Measurements from ENCODE around the gene CLCNKA.
"Not testable (repeated sequence)": the region's sequence is repeated elsewhere in the genome, so short reads cannot be mapped to it uniquely, and the experiment has no call there.

Gene CLCNKA

GRCh38 chr1:16046842-16047241 lies 25.0 kb downstream of the CLCNKA start:
- DNase-seq: no peak

DNA sequence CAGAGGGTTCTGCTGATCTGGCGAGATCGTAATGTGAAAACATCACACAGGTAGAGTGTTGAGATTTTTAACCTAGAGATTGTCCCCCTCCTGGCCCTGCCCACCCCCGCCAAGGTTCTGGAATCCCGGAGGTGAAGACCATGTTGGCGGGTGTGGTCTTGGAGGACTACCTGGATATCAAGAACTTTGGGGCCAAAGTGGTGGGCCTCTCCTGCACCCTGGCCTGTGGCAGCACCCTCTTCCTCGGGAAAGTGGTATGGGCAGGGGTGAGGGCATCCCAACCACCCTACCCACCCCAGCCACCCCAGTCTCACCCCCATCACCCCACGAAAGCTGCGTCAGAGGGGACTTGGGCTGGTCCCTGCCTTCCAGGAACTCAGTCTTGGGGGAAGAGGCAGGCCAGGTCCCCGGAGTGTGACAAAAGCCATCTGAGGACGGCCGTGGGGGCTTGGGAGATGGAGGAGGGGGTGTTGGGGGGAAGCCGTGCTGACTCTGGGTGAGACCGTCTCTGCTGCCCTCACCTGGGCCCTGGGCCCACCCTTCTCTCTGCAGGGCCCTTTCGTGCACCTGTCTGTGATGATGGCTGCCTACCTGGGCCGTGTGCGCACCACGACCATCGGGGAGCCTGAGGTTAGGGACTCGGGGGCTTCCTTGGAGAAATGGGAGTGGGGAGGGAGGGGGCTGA lies 26.1 kb downstream of the CLCNKA start:
- DNase-seq: no peak

- DNase-seq: no peak
These were observed 26.8 kb downstream of the CLCNKA start for GRCh38 chr1:16048573-16049189.

GRCh38 chr1:16050328-16050727 lies 28.5 kb downstream of the CLCNKA start:
- no peak for DNase-seq

- DNase-seq: no peak
These were observed 29.2 kb downstream of the CLCNKA start for GRCh38 chr1:16051039-16051438.

GRCh38 chr1:16051949-16052348 lies 30.1 kb downstream of the CLCNKA start:
- not testable (repeated sequence) for DNase-seq

GRCh38 chr1:16053781-16054502 lies 32.1 kb downstream of the CLCNKA start:
- no peak for DNase-seq

DNA sequence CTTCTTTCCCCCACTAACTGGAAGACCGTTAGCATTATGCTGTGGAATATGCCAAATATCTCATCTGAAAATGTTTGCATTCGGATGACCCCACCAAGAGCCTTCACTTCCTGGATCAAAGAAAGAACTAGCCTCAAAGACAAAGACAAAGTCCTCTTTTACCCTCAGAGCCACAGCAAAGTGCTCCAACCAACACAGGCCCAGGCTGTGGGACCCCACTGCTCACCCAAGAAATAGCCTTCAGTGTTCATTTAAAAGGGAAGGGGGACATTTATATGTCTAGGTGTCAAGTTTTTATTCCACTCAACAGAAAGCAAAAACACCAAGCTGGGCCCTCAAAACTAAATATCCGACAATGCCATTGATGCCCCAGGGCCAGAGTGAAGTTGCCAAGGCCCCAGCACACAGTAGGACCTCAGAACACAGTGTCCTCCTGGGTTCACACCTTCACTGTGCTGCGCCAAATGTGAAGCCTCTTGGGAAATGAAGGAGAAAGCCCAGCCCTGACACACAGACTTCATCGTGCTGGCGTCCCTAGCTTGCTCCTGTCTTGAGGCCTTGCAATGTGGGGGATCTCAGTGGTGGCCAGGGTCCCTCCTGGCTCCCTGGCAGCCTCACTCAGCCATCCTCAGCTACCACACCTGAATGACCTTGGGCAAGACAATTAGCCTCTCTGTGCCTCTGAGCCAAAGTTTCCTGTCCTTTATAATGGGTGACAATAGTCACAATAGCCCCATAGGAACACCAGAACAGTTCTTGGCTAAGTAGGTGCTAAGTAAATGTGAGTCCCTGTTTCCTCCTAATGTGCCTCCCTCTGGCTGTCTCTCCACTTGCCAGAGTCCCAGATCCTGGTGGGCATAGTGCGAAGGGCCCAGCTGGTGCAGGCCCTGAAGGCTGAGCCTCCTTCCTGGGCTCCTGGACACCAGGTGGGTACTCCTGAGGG lies 33.0 kb downstream of the CLCNKA start:
- DNase-seq: no peak

DNA sequence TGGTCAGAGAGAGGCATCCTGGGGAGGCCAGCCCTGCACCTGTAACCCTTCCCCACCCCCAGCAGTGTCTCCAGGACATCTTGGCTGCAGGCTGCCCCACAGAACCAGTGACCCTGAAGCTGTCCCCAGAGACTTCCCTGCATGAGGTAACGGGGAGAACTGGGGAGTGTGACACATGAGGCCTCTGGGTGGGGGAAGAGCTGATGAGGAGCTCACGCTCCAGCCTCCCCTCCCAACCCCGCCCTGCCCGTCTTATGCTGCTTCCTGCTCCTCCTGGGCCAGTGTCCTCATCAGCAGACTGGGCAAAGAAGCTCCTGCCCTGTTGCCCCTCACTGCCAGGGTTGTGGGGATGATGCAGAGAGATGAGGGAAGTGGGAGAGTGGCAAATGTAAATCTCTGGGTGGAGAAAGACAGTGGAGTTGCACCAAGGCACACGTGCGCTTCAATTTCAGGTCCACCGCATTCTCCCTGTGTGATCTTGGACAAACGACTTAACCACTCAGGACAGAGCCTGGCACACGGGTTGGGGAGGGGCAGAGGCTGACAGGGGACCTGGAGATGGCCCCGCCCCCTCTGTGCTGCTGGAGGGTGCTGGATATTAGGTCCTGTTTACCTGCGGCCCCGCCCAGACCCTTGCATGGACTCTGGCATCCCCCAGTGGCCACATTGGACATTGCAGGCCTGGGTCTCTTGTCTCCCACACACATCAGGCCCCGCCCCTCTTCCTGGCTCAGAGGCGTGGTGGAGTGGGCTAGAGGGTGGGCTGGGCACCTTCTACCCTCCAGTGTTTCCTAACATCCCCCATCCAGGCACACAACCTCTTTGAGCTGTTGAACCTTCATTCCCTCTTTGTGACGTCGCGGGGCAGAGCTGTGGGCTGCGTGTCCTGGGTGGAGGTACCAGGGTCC lies 34.0 kb downstream of the CLCNKA start:
- DNase-seq: peak; percentile 41

DNA sequence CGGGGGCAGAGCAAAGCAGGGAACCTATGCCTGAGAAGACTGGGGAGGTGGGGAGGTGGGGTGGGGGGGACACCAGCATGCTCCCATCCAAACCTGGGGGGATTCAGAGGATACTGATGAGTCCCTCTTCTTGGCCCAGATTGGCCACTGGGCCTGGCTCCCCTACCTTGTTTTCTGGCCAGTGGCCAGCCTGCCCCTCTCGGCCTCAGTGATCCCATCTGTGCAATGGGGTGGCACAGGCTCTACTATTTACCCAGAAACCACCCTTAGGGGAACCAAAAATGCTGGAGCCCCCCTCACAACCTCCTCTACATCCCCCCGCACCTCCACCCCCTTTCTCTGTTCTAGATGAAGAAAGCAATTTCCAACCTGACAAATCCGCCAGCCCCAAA lies 34.7 kb downstream of the CLCNKA start:
- not testable (repeated sequence) for DNase-seq

DNA sequence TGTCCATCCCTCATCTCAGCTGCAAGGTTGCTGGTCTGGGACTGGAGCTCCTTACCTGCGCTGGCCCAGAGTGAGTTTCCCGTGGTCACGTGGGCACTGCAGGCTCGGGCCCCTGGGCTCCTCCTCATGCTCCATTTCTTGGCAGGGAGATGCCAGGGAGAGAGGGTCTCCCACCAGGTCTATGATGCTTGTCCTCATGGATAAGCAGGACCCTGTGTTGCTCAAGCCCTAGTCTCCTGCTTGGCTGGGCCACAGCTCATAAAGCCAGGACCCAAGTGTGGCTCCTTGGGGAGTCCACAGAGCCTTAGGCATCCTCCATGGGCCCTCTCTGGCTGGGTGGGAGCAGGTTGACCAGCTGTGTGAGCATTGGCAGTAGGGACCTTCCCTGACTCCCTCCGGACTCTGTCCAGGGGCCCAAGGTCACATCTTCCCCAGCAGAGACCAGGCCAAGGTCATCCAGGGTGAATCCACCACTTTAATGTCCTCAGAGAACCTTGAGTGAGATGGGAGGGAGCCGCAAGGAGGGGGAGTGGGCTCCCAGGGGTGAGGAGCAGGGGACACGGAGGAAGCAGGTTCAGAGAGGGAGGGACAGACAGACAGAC lies 35.6 kb downstream of the CLCNKA start:
- DNase-seq: not testable (repeated sequence)

GRCh38 chr1:16058394-16059120 lies 36.7 kb downstream of the CLCNKA start:
- not testable (repeated sequence) for DNase-seq

DNA sequence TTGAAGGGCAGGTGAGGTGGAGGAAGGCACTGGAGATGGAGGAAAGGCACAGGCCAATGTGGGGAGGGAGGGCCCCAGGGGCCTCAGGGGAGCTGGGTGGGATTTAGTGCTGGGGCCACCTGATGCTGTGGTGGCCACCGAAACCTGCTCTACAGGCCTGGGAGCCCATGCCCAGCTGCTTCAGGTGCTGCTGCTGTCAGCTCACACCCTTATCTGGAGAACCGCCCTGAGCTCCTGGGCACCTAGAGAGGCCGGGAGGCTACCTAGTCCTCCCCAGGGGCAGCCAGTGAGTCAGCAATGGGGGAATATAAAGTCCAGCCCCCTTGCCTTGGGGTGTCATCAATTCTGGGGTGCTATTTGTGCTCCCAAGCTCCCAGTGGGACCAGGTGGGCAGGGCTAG lies 39.4 kb downstream of the CLCNKA start:
- DNase-seq: no peak

- not testable (repeated sequence) for DNase-seq
These were observed 40.3 kb downstream of the CLCNKA start for GRCh38 chr1:16061989-16062686.

DNA sequence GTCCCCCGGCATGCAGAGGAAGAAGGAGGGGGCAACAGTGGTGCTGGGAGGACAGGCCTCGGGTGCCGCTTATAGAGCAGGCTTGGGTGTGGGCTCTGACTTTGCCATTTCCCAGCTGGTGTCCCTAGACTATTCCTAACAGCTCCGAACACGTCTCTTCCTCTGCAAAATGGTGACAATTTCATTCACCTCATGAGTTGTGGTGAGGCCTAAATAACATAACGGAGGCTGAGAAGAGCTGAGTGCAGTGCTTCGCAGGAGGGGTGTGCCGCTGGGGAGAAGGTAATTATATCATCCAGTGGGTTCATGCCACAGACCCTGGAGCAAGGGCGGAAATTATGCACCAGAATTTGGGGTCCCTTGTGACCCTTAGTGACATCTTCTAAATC lies 40.8 kb downstream of the CLCNKA start:
- DNase-seq: not testable (repeated sequence)

DNA sequence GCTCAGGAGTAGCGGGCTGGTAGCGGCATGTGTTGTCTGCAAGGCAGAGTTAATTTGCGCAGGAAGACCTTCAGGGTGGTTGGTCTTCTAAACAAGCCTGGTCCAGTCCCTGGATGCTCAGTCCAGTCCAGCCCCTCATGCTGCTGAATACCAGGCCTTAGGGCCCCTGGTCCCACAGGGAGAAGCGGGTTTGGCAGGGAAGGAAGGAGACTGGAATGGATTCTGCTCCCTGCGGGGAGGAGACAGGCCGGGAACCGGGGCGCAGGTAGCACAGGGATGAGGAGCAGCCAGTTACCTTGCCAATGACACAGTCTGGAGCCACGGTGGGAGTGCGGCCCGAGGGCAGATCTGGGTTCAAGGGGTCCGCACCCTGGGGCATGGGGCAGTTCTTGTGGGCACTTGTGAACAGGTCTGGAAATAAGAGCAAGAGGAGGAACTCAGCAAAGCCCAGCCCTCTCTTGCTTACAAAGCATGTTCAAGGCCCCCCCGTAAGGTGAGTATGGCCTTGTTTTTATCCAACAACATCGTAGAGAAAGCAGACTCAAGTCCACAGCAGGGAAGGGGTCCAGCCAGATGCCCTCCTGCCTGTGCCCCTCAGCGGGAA lies 41.5 kb downstream of the CLCNKA start:
- DNase-seq: no peak

DNA sequence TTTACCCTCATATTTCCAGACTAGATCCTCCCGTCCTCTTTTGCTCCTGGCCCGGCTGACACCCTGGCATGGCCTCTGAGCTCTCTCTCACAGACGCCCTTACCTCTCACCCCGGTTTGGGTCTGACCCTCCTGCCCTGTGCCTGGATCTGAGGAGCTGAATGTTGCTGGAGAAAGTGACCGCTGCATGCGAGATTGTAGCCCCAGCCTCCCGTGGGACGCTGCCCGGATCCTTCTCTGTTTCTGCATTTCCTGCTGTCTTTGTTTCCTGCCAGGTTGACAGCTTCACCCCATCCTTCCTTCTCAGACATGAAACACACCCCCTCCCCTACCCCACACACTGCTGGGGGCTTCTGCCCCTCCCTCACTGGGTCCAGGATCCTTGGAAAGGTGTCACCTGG lies 42.1 kb downstream of the CLCNKA start:
- DNase-seq: no peak

- DNase-seq: no peak
These were observed 42.9 kb downstream of the CLCNKA start for GRCh38 chr1:16064536-16065268.

GRCh38 chr1:16065269-16065576 lies 43.4 kb downstream of the CLCNKA start:
- DNase-seq: no peak

Measured in NCI-H524 treated with DMSO at 0.1 percent for 48 hours (cell line).